GM19193 (cell line): Measurements from ENCODE around the gene AGBL2.

Experiments used
- POLR2A ChIP-seq: IDR thresholded peaks from 4 replicates; pipeline ENCODE4 v1.6.1; 2011; ENCODE audit not compliant: insufficient read depth, insufficient read length; ENCODE audit errors: extremely low read depth

Gene AGBL2, protein sequence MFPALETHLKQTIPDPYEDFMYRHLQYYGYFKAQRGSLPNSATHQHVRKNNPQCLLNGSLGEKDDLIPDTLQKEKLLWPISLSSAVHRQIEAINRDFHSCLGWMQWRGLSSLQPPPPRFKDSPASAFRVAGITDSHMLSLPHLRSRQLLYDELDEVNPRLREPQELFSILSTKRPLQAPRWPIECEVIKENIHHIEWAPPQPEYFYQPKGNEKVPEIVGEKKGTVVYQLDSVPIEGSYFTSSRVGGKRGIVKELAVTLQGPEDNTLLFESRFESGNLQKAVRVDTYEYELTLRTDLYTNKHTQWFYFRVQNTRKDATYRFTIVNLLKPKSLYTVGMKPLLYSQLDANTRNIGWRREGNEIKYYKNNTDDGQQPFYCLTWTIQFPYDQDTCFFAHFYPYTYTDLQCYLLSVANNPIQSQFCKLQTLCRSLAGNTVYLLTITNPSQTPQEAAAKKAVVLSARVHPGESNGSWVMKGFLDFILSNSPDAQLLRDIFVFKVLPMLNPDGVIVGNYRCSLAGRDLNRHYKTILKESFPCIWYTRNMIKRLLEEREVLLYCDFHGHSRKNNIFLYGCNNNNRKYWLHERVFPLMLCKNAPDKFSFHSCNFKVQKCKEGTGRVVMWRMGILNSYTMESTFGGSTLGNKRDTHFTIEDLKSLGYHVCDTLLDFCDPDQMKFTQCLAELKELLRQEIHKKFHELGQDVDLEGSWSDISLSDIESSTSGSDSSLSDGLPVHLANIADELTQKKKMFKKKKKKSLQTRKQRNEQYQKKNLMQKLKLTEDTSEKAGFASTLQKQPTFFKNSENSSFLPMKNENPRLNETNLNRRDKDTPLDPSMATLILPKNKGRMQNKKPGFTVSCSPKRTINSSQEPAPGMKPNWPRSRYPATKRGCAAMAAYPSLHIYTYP

DNA sequence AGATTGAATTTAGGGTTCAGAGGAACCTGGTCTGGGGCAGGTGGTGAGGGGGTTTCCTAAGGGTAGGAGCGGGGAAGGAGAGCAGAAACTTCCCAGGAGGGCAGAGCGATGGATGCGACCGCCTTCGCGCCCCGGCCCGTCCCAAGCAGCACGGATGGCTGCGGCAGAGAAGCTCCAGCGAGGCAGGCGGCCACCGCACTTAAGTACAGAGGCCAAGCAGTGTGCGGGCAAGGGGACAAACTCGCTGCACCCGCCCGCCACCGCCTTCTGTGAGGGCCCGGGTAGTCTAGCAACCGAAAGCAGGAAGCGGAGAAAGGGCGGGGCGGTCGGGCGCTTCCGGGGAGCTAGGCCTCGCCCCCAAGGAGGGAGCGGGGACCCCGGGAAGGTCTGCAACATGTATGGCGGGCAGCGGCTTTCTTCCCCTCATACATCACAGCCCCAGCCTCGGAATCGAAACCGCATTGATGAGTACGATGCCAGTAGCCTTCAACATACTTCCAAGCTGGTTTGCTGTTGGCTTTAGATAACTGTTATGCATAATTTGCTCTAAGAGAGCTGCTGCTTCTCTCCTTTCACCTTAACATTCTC is at the start of gene AGBL2:
AGBL2 (minus strand) TSS at position 288 of the 588 bp plus-strand sequence. CDS start 719 bp downstream, outside the sequence.
- TF ChIP-seq POLR2A = peak; percentile 94

DNA sequence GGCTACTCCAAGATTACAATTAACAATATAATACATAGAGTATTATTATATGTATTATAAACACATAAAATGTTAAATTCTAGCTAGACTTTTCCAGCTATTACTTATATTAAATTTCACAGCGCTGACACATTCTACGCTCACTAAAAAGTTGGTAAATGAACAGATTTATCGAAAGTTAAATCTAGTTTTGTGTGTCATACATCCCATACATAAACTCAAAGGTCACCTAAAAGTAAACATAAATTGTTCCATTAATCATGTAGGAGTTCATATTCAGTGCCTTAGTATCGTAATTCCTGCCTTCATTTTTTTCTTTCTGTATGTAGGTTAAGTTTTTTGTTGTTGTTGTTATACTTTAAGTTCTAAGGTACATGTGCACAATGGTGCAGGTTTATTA is 41.0 kb upstream of the AGBL2 start:
- TF ChIP-seq POLR2A = no peak

DNA sequence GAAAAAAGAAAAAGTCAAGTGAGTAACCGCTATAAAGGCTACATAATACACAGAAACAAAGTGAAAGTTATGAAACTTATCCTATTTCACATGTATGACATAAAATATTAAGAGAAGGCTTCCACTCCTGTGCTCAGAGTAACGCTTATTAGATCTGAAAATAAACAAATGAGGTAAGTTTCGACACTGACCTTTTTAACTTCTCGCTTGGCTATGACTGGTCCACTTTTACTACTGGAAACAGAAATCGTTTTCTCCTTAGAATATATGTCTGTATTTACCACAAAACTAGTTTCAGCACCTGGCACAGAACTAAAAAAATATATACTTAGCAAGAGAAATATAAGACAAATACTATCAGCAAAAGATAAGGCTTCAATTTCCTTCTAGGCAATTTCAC is 35.6 kb upstream of the AGBL2 start:
- no peak for TF ChIP-seq POLR2A

DNA sequence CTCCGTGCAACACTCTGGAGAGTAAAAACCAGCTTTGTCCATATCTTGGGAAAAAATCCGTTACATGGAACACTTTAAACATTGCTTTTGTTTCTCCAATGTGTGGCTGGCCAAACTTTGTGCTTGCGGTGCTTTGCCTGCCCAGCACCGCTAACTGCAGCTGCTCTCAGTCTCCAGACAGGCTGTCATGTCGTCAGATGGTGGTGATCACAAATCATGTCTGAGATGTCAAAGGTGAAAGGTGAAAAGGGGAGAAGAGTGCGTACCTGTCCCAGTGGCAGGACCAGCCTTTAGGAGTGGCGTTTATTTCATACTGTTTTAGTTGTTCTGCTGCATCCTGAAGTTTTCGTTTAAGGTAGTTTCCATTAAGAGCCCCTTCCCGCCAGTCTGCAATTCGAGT is 17.1 kb upstream of the AGBL2 start:
- no peak for TF ChIP-seq POLR2A

DNA sequence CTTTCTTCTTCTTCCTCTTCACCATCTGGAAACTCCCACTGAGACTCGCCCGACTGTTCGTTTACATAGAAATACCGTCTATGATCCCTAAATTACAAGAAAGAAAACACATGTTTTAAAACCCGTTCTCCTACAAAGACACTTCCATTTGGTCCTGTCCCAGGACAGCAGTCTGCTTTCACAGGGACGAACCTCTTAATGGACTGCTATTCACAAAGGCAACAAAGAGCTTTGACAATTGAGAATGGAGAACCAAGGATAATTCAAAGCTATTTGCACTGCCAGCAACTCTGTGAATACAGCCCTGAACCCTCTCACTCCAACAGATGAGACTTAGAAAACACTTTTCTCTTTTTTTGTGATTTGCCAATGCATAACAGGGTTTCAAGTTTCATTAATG is 16.3 kb upstream of the AGBL2 start:
- no peak for TF ChIP-seq POLR2A

DNA sequence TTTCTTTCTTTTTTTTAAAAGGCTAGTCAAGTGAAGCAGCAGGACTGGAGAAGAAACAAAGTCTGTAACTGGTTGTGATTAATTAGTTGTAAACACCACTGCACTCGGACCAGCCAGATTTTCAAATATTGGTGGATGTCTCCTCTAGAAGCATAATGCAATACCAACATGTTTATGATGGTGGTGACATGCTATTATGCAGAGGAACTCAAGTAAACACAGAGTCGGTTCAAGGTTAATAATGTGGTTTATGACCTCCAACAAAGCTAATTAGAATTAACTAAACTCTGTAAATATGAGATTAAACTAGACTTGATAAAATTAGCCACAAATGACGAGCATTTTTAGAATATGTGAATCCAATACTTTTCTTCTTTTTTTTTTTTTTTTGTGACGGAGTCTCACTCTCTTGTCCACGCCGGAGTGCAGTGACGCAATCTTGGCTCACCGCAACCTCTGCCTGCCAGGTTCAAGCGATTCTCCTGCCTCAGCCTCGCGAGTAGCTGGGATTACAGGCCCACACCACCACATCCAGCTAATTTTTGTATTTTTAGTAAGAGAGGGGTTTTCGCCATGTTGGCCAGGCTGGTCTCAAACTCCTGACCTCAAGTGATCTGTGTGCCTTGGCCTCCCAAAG is 11.8 kb upstream of the AGBL2 start:
- no peak for TF ChIP-seq POLR2A

DNA sequence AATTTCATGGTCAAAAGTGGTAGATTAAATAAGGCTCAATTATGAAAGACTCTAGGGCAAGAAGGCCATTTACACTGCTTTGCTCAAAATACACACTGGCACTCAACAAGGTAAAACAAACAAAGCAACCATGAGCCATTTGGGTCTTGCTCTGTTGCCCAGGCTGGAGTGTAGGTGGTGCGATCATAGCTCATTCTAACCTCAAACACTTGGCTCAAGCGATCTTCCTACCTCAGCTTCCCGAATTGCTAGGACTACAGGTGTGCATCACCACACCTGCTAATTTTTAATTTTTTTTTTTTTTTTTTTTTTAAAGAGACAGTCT is 10.9 kb upstream of the AGBL2 start:
- no peak for TF ChIP-seq POLR2A

DNA sequence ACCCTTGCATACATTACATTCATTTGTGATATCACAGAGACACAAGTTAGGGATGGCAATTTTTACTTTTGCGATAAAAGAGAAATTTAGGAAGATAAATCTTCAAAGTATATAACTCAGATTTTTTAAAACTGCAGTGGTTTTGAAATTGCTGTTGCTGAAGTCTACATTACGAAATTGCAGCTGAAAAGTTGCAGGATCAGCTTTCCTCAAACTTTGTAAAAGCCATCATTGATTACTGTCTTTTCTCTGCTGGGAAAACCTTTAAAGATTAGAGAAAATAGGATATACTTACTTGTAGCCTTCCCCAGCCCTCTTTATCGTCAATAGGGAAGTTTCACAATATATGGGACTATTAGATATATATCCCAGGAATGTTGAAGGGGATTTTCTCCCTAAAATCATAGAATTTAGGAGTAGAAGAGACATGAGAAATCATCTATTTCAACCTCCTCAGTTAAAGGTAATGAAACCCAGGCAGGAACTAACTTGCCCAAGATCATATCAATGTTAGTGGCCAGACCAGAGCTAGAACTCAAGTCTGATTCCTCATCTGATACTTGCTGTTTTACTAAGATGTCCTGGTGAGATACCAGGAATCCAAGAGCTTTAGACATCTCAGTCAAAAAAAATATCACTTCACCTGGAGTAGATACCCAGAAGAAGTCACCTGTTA is 10.4 kb upstream of the AGBL2 start:
- no peak for TF ChIP-seq POLR2A

DNA sequence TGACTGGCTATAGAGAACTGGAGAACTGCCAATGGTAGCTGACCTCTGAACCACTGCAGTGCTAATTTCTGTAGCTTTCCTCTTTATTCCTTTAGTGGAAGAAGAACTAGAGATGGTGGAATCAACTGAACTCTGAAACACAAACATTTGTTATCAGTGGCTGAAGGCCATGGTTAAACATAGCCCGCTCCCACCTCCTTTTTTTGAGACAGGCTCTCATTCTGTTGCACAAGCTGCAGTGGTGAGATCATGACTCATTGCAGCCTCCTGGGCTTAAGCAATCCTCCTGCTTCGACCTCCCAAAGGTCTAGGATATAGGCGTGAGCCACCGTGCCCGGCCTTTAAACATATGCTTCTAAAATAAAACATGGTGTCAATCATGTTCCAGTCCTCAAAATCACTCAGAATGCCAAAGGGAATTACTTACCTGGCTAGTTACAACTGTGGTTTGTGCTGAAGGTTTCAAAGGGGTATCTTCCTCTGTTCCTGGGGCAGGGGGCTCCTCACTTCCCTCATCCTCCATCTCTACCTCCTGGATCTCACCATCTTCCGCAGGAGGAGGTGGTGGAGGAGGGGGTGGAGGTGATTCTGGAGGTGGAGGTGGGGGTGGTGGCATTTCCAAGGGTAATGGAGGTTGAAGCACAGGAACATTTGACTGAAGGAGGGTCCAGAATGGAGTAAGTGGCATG is 9.0 kb upstream of the AGBL2 start:
- TF ChIP-seq POLR2A = no peak

DNA sequence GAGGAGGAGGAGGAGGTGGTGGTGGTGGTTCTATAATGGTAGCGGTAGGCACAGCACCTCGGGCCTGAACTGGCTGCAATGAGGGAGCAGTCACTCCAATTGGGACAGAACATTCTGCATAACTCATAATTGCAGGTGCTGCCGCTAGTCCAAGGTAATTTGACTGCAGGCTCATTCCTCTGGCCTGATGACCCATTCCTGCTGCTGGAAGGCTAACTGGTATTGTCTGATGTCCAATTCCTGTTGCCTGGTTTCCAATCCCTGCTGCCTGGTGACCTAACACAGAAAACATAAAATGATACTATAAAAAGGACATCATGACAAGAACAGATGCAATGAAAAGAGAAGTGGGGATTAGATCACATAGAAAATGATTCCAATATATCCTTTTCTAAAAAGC is 7.9 kb upstream of the AGBL2 start:
- TF ChIP-seq POLR2A = no peak

DNA sequence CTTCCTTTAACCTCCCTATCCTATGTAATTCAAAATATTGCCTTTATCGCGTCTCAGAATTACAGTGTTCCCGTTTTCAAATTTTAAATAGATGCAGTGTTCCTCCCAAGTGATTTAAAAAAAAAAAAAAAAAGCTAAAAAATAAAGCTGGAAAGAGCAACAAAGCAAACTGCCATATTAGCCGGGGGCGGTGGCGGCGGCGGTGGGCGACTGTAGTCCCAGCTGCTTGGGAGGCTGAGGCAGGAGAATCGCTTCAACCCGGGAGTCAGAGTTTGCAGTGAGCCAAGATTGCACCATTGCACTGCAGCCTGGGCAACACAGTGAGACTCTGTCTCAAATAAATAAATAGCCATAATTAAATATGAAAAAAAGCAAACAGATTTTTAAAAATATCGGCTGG is 5.5 kb upstream of the AGBL2 start:
- TF ChIP-seq POLR2A = no peak

DNA sequence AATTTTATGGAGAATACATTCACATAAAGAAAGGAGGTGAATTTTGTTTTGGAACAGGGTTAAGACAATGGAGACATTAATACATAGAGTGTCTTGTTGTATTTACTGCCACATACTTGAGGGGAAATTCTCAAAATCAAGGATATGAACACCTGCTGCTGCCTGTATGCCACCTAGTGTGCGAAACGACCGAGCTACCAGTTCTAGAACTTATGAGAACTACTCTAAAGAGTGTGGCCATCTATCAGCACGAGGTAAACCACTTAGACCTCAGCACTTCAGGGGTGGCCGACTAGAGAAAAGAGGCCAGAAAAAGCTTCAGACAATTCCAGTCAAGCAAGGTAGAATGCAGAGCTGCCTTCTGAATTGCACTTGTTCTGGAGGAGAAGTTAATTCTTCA is 1.5 kb upstream of the AGBL2 start:
- no peak for TF ChIP-seq POLR2A

DNA sequence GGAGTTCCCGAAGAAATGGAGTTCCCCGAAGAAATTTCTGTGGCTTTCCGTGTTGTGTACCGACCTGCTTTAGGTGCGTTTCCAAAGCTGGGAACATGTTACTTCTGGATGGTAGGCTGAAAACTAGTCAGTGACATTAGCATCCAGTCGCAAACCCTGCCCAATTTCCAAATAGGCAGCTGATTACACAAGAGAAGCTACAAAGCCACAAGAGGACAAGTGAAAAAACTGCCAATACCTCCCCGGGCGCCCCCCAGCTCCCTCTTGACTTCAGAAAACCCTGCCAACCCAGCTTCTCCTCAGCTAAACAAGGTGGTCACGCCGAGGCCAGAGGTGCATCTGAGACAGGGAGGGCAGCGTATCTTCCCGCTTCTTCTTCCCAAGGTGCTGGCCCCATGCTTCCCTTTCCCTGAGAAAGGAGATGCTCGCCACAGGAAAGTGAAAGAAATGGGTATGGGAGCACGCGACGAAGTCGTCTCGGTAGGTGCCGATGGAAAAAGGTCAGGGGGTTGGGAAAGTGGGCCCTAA is 551 bp downstream of the AGBL2 start:
- no peak for TF ChIP-seq POLR2A

DNA sequence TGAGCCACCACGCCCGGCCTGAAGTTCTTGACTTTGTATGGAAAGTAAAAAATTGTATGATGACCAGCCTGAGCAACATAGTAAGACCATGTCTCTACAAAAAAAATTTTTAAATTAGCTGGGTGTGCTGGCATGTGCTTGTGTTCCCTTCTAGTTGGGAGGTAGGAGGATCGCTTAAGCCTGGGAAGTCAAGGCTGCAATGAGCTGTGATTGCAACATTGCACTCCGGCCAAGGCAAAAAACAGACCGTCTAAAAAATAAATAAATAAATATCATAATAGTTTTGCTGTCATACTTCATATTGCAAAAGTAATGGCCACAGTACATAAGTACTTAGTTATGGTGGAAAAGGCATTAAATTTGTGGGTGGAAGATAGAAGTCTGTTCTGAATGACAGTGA is 3.4 kb downstream of the AGBL2 start:
- TF ChIP-seq POLR2A = no peak
